Parathyroid adenoma (tissue), 2 donors: ENCODE data around the gene PTPN21.

Experiments
- H2AFZ ChIP-seq: fragments of 300-600 bp; sonication (generic); one replicate; pipeline ENCODE4 v1.7.0; 2017; ENCODE audit warnings: antibody characterized with exemption, mild to moderate bottlenecking
- H3K27ac ChIP-seq: fragments of 300-600 bp; sonication (generic); one replicate; pipeline ENCODE4 v1.7.0; 2017
- H3K27me3 ChIP-seq: fragments of 300-600 bp; sonication (generic); one replicate; pipeline ENCODE4 v1.7.0; 2017; ENCODE audit warnings: low read length; ENCODE audit not compliant: control insufficient read depth, insufficient read depth
- H3K36me3 ChIP-seq: fragments of 300-600 bp; sonication (generic); one replicate; pipeline ENCODE4 v1.7.0; 2017; ENCODE audit warnings: low read length; ENCODE audit not compliant: control insufficient read depth, insufficient read depth
- H3K4me1 ChIP-seq: fragments of 300-600 bp; sonication (generic); one replicate; pipeline ENCODE4 v1.7.0; 2017; ENCODE audit warnings: control low read depth
- H3K4me2 ChIP-seq: fragments of 300-600 bp; sonication (generic); one replicate; pipeline ENCODE4 v1.7.0; 2017; ENCODE audit warnings: low read length
- H3K4me3 ChIP-seq: fragments of 300-600 bp; sonication (generic); one replicate; pipeline ENCODE4 v1.7.0; 2017; ENCODE audit warnings: low read depth, low read length
- H3K79me2 ChIP-seq: fragments of 300-600 bp; sonication (generic); one replicate; pipeline ENCODE4 v1.7.0; 2017; ENCODE audit warnings: control low read depth
- H3K9ac ChIP-seq: fragments of 300-600 bp; sonication (generic); one replicate; pipeline ENCODE4 v1.7.0; 2017; ENCODE audit warnings: mild to moderate bottlenecking
- H3K9me3 ChIP-seq: fragments of 300-600 bp; sonication (generic); one replicate; pipeline ENCODE4 v1.7.0; 2017; ENCODE audit warnings: low read length; ENCODE audit not compliant: control insufficient read depth
- CTCF ChIP-seq: fragments of 300-600 bp; sonication (generic); IDR thresholded peaks from one replicate; pipeline ENCODE4 v1.7.0; 2017; ENCODE audit warnings: antibody characterized with exemption, mild to moderate bottlenecking
- donor health status: primary hyperparathyroidism.

Gene PTPN21

GRCh38 chr14:88430976-88431375 is 123.8 kb downstream of the PTPN21 start:
- H3K79me2 ChIP-seq = no peaks in the 10 kb centered on the region
- H3K36me3 ChIP-seq = no peaks in the 10 kb centered on the region
- no peak overlapping the region for H3K4me2 ChIP-seq
- H3K4me3 ChIP-seq = no peak overlapping the region
- no peak for TF ChIP-seq CTCF
- H3K9ac ChIP-seq = no peak overlapping the region
- no peaks in the 10 kb centered on the region for H3K4me1 ChIP-seq
- no peaks in the 10 kb centered on the region for H3K9me3 ChIP-seq
- no peak overlapping the region for H3K27ac ChIP-seq
- no peaks in the 10 kb centered on the region for H3K27me3 ChIP-seq
- H2AFZ ChIP-seq = no peak overlapping the region

- no peak overlapping the region for H2AFZ ChIP-seq
Measured at GRCh38 chr14:88426271-88426670, 128.5 kb downstream of the PTPN21 start.

GRCh38 chr14:88424573-88424972 is 130.2 kb downstream of the PTPN21 start:
- Histone ChIP-seq H3K27me3 (no peaks in the 10 kb centered on the region), H3K27ac (no peak overlapping the region), H3K9me3 (no peaks in the 10 kb centered on the region), H3K4me3 (no peak overlapping the region), H3K4me1 (no peaks in the 10 kb centered on the region), H3K4me2 (no peak overlapping the region), H3K9ac (no peak overlapping the region), H2AFZ (no peak overlapping the region), H3K36me3 (no peaks in the 10 kb centered on the region), H3K79me2 (no peaks in the 10 kb centered on the region)
- TF ChIP-seq CTCF = no peak

More at GRCh38 chr14:88426271-88426670, 128.5 kb downstream of the PTPN21 start:
- Histone ChIP-seq H3K4me3 (no peak overlapping the region), H3K4me2 (no peak overlapping the region), H3K27ac (no peak overlapping the region), H3K79me2 (no peaks in the 10 kb centered on the region), H3K36me3 (no peaks in the 10 kb centered on the region), H3K9ac (no peak overlapping the region), H3K9me3 (no peaks in the 10 kb centered on the region), H3K27me3 (no peaks in the 10 kb centered on the region), H3K4me1 (no peaks in the 10 kb centered on the region)
- no peak for TF ChIP-seq CTCF

- H3K4me2 ChIP-seq = no peak overlapping the region
- no peaks in the 10 kb centered on the region for H3K79me2 ChIP-seq
- H2AFZ ChIP-seq = no peak overlapping the region
- no peaks in the 10 kb centered on the region for H3K4me1 ChIP-seq
- H3K27ac ChIP-seq = no peak overlapping the region
- H3K9ac ChIP-seq = no peak overlapping the region
- H3K9me3 ChIP-seq = peaks cover 1% of the 10 kb centered on the region
- no peaks in the 10 kb centered on the region for H3K36me3 ChIP-seq
- TF ChIP-seq CTCF = no peak
- no peaks in the 10 kb centered on the region for H3K27me3 ChIP-seq
- H3K4me3 ChIP-seq = no peak overlapping the region
Measured at GRCh38 chr14:88422919-88423650, 131.7 kb downstream of the PTPN21 start.

- TF ChIP-seq CTCF = no peak
- Histone ChIP-seq H3K9me3 (peaks cover 8% of the 10 kb centered on the region), H2AFZ (no peak overlapping the region), H3K9ac (no peak overlapping the region), H3K27ac (no peak overlapping the region), H3K4me3 (no peak overlapping the region), H3K27me3 (no peaks in the 10 kb centered on the region), H3K4me2 (no peak overlapping the region), H3K4me1 (no peaks in the 10 kb centered on the region), H3K79me2 (no peaks in the 10 kb centered on the region), H3K36me3 (peaks cover 3% of the 10 kb centered on the region)
Measured at GRCh38 chr14:88422047-88422446, 132.8 kb downstream of the PTPN21 start.
